GM21381 (cell line): Measurements from ENCODE around the gene OR2J2.
"Not testable (repeated sequence)": the region's sequence is repeated elsewhere in the genome, so short reads cannot be mapped to it uniquely, and the experiment has no call there.

Source experiments
- ATAC-seq: cut with Tn5 transposase; IDR thresholded peaks from one replicate; pipeline ENCODE4 v1.9.1; 2021; ENCODE audit warnings: mild to moderate bottlenecking, moderate library complexity; ENCODE audit not compliant: unreplicated experiment

Gene OR2J2

GRCh38 chr6:29170607-29171006, at the start of gene OR2J2:
Gene OR2J2, plus strand, starts transcription at chr6:29170907. Its CDS starts 2,729 bp downstream, at chr6:29173636.
- ATAC-seq = not testable (repeated sequence)

GRCh38 chr6:29129326-29130012, 41.2 kb upstream of the OR2J2 start:
- no peak for ATAC-seq

- no peak for ATAC-seq
These were observed 40.1 kb upstream of the OR2J2 start for GRCh38 chr6:29130644-29131043.

- no peak for ATAC-seq
These were observed 39.0 kb upstream of the OR2J2 start for GRCh38 chr6:29131691-29132090.

- ATAC-seq = no peak
These were observed 33.0 kb upstream of the OR2J2 start for GRCh38 chr6:29137724-29138123.

DNA sequence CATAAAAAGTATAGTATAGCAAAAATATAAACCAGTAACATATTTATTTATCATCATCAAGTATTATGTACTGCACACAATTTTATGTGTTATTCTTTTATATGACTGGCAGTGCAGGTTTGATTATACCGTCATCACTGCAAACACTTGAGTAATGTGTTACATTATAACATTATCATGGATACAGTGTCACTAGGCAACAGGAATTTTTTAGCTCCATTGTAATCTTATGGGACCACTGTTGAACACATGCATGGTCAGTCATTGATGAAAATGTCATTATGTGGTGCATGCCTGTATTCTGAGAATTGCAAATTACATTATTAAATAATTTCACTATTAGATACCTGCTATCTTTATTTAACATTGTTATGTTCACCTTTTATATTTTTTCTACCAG, 29.1 kb upstream of the OR2J2 start:
- ATAC-seq = no peak

DNA sequence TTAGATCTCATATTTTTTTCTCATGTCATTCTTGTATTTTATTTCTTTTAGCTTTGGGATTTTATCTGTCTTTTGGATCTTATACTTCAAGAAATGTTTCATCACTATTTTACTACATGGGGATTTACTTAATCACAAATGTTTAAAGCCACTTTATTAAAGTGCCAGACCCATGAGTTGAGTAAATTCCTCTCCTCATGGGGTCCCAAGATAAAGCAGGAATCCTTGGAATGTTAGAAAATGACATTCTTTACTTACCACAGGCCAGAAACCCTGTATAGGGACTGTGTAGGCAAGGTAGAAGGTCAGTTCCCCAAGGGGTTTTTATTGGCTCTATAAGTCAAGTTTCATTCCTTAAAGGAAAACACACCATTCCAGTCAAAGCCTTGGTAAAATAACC, 28.4 kb upstream of the OR2J2 start:
- no peak for ATAC-seq

GRCh38 chr6:29146179-29146578, 24.5 kb upstream of the OR2J2 start:
- ATAC-seq = no peak

GRCh38 chr6:29147074-29147473, 23.6 kb upstream of the OR2J2 start:
- ATAC-seq = no peak

GRCh38 chr6:29149444-29149843, 21.3 kb upstream of the OR2J2 start:
- ATAC-seq = not testable (repeated sequence)

DNA sequence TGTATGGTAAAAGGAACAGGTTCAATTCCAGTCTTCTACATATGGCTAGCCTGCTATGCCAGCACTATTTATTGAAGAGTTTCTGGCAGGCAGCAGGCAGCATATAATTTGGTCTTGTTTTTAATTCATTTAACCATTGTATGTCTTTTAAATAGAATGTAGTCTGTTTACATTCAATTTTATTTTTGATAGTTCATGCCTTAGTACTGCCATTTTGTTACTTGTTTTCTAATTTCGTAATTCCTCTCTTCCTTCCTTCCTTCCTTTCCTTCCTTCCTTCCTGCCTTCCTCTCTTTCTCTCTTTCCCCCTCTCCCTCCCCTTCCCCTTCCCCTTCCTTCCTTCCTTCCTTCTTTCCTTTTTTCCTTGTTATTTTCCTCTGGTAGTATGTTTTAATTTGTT, 17.6 kb upstream of the OR2J2 start:
- no peak for ATAC-seq

GRCh38 chr6:29155182-29155581, 15.5 kb upstream of the OR2J2 start:
- ATAC-seq = not testable (repeated sequence)

- not testable (repeated sequence) for ATAC-seq
These were observed 10.8 kb upstream of the OR2J2 start for GRCh38 chr6:29159922-29160321.

DNA sequence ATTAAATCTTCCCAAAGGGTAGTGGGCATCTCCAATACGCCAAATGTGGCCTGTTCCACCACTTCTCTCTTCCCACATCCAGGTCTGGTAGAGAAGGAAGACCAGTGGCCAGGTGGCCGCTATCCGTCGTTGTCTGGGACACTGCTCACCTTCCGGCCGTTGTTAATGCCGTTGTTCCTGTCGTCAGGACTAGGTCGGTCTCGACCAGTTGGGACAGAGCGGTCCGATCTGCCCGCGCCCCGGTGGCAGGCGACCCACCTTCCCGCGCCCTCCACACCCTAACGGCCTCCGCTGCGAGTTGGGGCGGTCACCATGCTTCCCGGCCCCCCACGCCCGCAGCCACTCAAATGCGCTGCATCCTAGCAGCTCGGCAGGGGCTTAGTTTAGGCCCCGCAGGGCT, 5.1 kb upstream of the OR2J2 start:
- not testable (repeated sequence) for ATAC-seq

DNA sequence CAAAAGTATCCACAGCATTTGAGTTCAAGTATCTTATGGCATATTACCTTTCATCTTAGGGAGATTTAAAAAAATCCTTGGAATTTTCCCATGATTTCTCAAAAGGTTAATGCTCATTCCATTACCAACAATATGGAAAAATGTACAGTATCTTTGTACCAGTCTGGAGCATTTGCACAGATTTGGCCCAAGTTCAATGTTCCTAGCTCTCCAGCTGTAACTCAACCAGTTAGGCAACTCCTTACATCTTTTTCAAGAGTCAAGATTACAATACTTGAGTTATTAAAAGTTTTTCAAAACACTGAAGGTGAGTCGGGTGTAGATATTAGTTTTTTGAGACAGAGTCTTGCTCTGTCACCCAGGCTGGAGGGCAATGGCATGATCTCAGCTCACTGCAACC, 1.0 kb downstream of the OR2J2 start:
- ATAC-seq = no peak

DNA sequence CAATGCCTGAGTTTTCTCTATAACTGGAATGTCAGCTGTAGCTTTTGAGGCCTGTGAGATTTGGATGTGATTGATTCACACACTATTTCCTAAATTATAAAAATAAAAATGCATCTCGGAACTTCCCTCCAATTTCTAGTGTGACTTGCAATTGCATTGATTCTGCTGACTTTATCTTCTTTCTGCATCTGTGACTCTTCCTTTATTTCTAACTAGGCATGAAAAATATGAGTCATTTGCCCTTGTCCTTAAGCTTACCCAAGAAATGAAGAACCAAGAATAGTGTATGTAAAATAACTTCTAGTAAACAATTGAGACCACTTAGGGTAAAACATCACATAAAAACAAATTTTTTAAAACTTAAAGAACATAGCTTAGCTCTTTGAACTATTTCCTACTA, 12.9 kb downstream of the OR2J2 start:
- ATAC-seq = no peak

GRCh38 chr6:29188659-29189058, 18.0 kb downstream of the OR2J2 start:
- ATAC-seq = not testable (repeated sequence)

GRCh38 chr6:29200767-29201662, 30.3 kb downstream of the OR2J2 start:
- no peak for ATAC-seq

DNA sequence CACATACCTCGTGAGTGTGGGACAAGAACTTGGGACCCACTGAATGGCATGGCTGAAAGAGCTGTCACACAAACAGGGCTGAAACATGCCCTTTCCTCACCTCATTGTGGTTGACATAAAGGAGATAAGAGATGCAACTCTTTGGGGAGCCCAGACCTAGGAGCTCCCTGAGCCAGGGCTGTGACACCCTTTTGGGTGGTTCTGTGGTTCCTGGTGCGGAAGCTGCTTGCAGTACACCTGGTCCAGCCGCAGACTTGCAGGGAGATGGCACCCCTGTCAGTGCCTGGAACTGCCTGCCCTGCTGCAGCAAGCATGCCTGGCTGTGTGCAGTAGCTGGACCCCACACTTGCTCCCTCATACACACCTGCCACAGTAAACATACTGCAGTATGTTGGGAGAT, 31.3 kb downstream of the OR2J2 start:
- ATAC-seq = no peak

GRCh38 chr6:29211488-29211887, 40.8 kb downstream of the OR2J2 start:
- ATAC-seq = no peak

GRCh38 chr6:29216528-29216927, 45.8 kb downstream of the OR2J2 start:
- no peak for ATAC-seq

DNA sequence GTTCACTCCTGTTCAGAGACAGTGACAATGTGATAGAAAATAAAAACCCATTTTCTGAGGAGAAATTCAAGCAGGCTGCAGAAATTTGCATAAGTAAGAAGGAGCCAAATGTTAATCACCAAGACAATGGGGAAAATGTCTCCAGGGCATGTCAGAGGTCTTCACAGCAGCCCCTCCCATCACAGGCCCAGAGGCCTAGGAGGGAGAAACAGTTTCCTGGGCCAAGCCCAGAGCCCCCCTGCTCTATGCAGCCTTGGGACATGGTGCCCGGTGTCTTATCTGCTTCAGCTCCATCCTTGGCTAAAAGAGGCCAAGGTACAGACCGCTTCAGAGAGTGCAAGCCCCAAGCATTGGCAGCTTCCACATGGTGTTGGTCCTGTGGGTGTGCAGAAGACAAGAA, 46.5 kb downstream of the OR2J2 start:
- ATAC-seq = not testable (repeated sequence)
